Measurements from ENCODE around the gene UBQLNL. TPM values are rescaled to one million over a fixed set of nuclear protein-coding genes. Genes with fewer than 3 reads are reported as not detected.

The UBQLNL gene
- total and polyA plus RNA-seq, 8 donors = 0.09 to 1.0 (median 0.23) TPM

- intact Hi-C loops (cut with DNase I) = no loop called here
- no peak overlapping the region for H3K4me3 ChIP-seq
- H3K36me3 ChIP-seq = no peaks in the 10 kb centered on the region
- DNase-seq (no peak), ATAC-seq (no peak), FAIRE-seq (no peak)
- H3K4me1 ChIP-seq = no peaks in the 10 kb centered on the region
- no peaks in the 10 kb centered on the region for H3K9me3 ChIP-seq
- no peak for TF ChIP-seq CTCF (IDR thresholded peaks at IDR 0.05)
- H3K27ac ChIP-seq = no peak overlapping the region
- no peaks in the 10 kb centered on the region for H3K27me3 ChIP-seq
- WGBS, 2 donors = 23 to 30% methylated on average over 2 of the region's 2 CpGs
These were observed 49.0 kb downstream of the UBQLNL start for GRCh38 chr11:5467527-5467926.

Other genes with a start within 250 kb of the UBQLNL start
- gene HBE1, start 246.8 kb downstream of the UBQLNL start, total RNA-seq = 1 to 10 TPM in 1 of 6 donors, not detected in 5; 3.5 TPM
- not detected for gene HBE1, start 246.8 kb downstream of the UBQLNL start, polyA plus RNA-seq
- not detected for gene OR51B4, start 214.8 kb downstream of the UBQLNL start, total RNA-seq
- not detected for gene OR51B4, start 214.8 kb downstream of the UBQLNL start, polyA plus RNA-seq
- not detected for gene OR51B2, start 192.4 kb downstream of the UBQLNL start, total RNA-seq
- not detected for gene OR51B2, start 192.4 kb downstream of the UBQLNL start, polyA plus RNA-seq
- gene OR51B5, start 173.2 kb downstream of the UBQLNL start, total RNA-seq = under 1 TPM in 3 of 6 donors, not detected in 3; 0.14 to 0.24 (median 0.19) TPM
- under 1 TPM in 1 of 2 donors, not detected in 1; 0.05 TPM for gene OR51B5, start 173.2 kb downstream of the UBQLNL start, polyA plus RNA-seq
- not detected for gene OR51B6, start 165.2 kb downstream of the UBQLNL start, total RNA-seq
- not detected for gene OR51B6, start 165.2 kb downstream of the UBQLNL start, polyA plus RNA-seq
- gene OR51M1, start 132.9 kb downstream of the UBQLNL start, total RNA-seq = not detected
- gene OR51M1, start 132.9 kb downstream of the UBQLNL start, polyA plus RNA-seq = not detected
- not detected for gene OR51Q1, start 94.6 kb downstream of the UBQLNL start, total RNA-seq
- gene OR51Q1, start 94.6 kb downstream of the UBQLNL start, polyA plus RNA-seq = not detected
- under 1 TPM in 1 of 6 donors, not detected in 5; 0.28 TPM for gene OR51I1, start 75.2 kb downstream of the UBQLNL start, total RNA-seq
- gene OR51I1, start 75.2 kb downstream of the UBQLNL start, polyA plus RNA-seq = not detected
- not detected for gene OR51I2, start 67.4 kb downstream of the UBQLNL start, total RNA-seq
- not detected for gene OR51I2, start 67.4 kb downstream of the UBQLNL start, polyA plus RNA-seq
- not detected for gene OR52D1, start 28.0 kb downstream of the UBQLNL start, total RNA-seq
- gene OR52D1, start 28.0 kb downstream of the UBQLNL start, polyA plus RNA-seq = not detected
- gene UBQLN3, start 6.7 kb downstream of the UBQLNL start, total RNA-seq = under 1 TPM in 3 of 6 donors, not detected in 3; 0.18 to 0.31 (median 0.22) TPM
- gene UBQLN3, start 6.7 kb downstream of the UBQLNL start, polyA plus RNA-seq = not detected
- under 1 TPM in 4 of 6 donors, not detected in 2; 0.17 to 0.31 (median 0.25) TPM for gene OR52H1, start 31.8 kb upstream of the UBQLNL start, total RNA-seq
- not detected for gene OR52H1, start 31.8 kb upstream of the UBQLNL start, polyA plus RNA-seq
- gene OR52B6, start 64.2 kb upstream of the UBQLNL start, total RNA-seq = not detected
- not detected for gene OR52B6, start 64.2 kb upstream of the UBQLNL start, polyA plus RNA-seq
- 1 to 10 TPM in 4 of 6 donors, under 1 TPM in 2; 0.76 to 1.7 (median 1.4) TPM for gene TRIM6, start 79.9 kb upstream of the UBQLNL start, total RNA-seq
- gene TRIM6, start 79.9 kb upstream of the UBQLNL start, polyA plus RNA-seq = 1 to 10 TPM; 1.1 to 1.7 TPM
- 1 to 10 TPM in 4 of 6 donors, under 1 TPM in 2; 0.54 to 5.6 (median 1.6) TPM for gene TRIM34, start 108.3 kb upstream of the UBQLNL start, total RNA-seq
- 1 to 10 TPM; 1.6 to 3.2 TPM for gene TRIM34, start 108.3 kb upstream of the UBQLNL start, polyA plus RNA-seq
- gene TRIM5, start 168.4 kb upstream of the UBQLNL start, total RNA-seq = 10 to 100 TPM; 16.1 to 23.8 (median 18.8) TPM
- gene TRIM5, start 168.4 kb upstream of the UBQLNL start, polyA plus RNA-seq = 1 to 10 TPM; 6.4 to 9.8 TPM
- gene TRIM22, start 173.1 kb upstream of the UBQLNL start, total RNA-seq = 10 to 100 TPM in 4 of 6 donors, 1 to 10 TPM in 2; 4.1 to 24.7 (median 11.6) TPM
- 1 to 10 TPM; 9.1 to 9.5 TPM for gene TRIM22, start 173.1 kb upstream of the UBQLNL start, polyA plus RNA-seq
- not detected for gene OR56B1, start 219.7 kb upstream of the UBQLNL start, total RNA-seq
- gene OR56B1, start 219.7 kb upstream of the UBQLNL start, polyA plus RNA-seq = not detected
- not detected for gene OR52N4, start 237.5 kb upstream of the UBQLNL start, total RNA-seq
- under 1 TPM in 1 of 2 donors, not detected in 1; 0.07 TPM for gene OR52N4, start 237.5 kb upstream of the UBQLNL start, polyA plus RNA-seq

All from pancreas (tissue), 10 donors.